OCI-LY1 (cell line): ENCODE measurements around the gene SMARCAD1.

ENCODE experiments used
- H2AFZ ChIP-seq: fragments of 200-600 bp; sonication (generic), shearing (Covaris generic); 2 replicates; pipeline ENCODE4 v1.6.0; 2014; ENCODE audit warnings: antibody characterized with exemption, mild to moderate bottlenecking, low read length
- H3F3A ChIP-seq: fragments of 200-600 bp; sonication (generic), shearing (Covaris generic); 2 replicates; pipeline ENCODE4 v1.6.0; 2014; ENCODE audit warnings: mild to moderate bottlenecking, antibody characterized with exemption, low read length, moderate library complexity; ENCODE audit not compliant: insufficient read depth
- H3K27ac ChIP-seq: fragments of 200-600 bp; sonication (generic); 2 replicates; pipeline ENCODE4 v1.5.1; 2014; ENCODE audit warnings: low read length, mixed run types, mild to moderate bottlenecking, low read depth; ENCODE audit not compliant: poor library complexity, severe bottlenecking
- H3K27me3 ChIP-seq: fragments of 200-600 bp; sonication (generic); 2 replicates; pipeline ENCODE4 v1.6.0; 2014; ENCODE audit warnings: antibody characterized with exemption, mild to moderate bottlenecking, low read length, moderate library complexity; ENCODE audit not compliant: insufficient read depth
- H3K36me3 ChIP-seq: fragments of 200-600 bp; sonication (generic); 2 replicates; pipeline ENCODE4 v1.6.1; 2014; ENCODE audit warnings: mild to moderate bottlenecking, antibody characterized with exemption, low read length, moderate library complexity, mixed read lengths; ENCODE audit not compliant: insufficient read depth
- H3K4me1 ChIP-seq: fragments of 200-600 bp; sonication (generic); 2 replicates; pipeline ENCODE4 v1.5.1; 2014; ENCODE audit warnings: mild to moderate bottlenecking, low read length, moderate library complexity; ENCODE audit not compliant: insufficient read depth, severe bottlenecking
- H3K4me2 ChIP-seq: fragments of 200-600 bp; sonication (generic), shearing (Covaris generic); 2 replicates; pipeline ENCODE4 v1.6.1; 2014; ENCODE audit warnings: low read length
- H3K4me3 ChIP-seq: fragments of 200-600 bp; sonication (generic); 2 replicates; pipeline ENCODE4 v1.5.1; 2014; ENCODE audit warnings: low read length, low read depth, mild to moderate bottlenecking, mixed read lengths; ENCODE audit not compliant: poor library complexity, severe bottlenecking
- H3K79me2 ChIP-seq: fragments of 200-600 bp; shearing (Covaris generic); 2 replicates; pipeline ENCODE4 v1.6.1; 2016; ENCODE audit warnings: mixed run types, low read length, mixed read lengths; ENCODE audit not compliant: insufficient read depth
- H3K9ac ChIP-seq: fragments of 200-600 bp; sonication (generic), shearing (Covaris generic); 2 replicates; pipeline ENCODE4 v1.6.1; 2014; ENCODE audit warnings: mild to moderate bottlenecking, low read length, mixed read lengths
- H3K9me2 ChIP-seq: fragments of 200-600 bp; sonication (generic), shearing (Covaris generic); 2 replicates; pipeline ENCODE4 v1.6.1; 2014; ENCODE audit warnings: low read depth, mild to moderate bottlenecking, low read length, mixed read lengths
- H3K9me3 ChIP-seq: fragments of 200-600 bp; shearing (Covaris generic); 2 replicates; pipeline ENCODE4 v1.6.1; 2014; ENCODE audit warnings: low read length, mixed read lengths
- H4K20me1 ChIP-seq: fragments of 200-600 bp; sonication (generic), shearing (Covaris generic); 2 replicates; pipeline ENCODE4 v1.6.0; 2016; ENCODE audit warnings: mild to moderate bottlenecking, low read length; ENCODE audit not compliant: insufficient read depth
- EZH2 ChIP-seq: fragments of 200-600 bp; sonication (generic), shearing (Covaris generic); IDR thresholded peaks from 2 replicates; pipeline ENCODE4 v1.8.0; 2017; ENCODE audit warnings: borderline replicate concordance, mixed run types, mild to moderate bottlenecking, antibody characterized with exemption, low read length, moderate library complexity, mixed read lengths
- TF ChIP-seq, protein P1 (sequence below): fragments of 200-600 bp; sonication (generic), shearing (Covaris generic); IDR thresholded peaks from 2 replicates; pipeline ENCODE4 v1.5.1; 2017; ENCODE audit warnings: mild to moderate bottlenecking, antibody characterized with exemption, low read length, moderate library complexity, mixed read lengths

The SMARCAD1 gene

DNA sequence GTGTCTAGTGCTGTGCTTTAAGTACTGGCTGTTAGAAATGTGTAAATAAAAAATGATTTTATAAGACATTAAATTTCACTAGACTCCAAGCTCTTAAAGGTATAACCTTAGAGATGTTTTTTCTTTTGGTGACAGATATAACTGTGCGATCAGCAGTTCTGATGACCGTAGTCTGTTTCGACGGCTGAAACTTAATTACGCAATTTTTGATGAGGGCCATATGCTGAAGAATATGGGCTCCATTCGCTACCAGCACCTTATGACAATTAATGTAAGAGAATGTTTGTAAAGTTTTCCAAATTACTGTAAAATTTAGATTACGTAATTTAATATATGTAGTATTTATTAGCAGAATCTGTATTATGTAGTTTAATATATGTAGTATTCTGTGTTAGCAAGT, 68.5 kb downstream of the SMARCAD1 start:
- no peaks in the 10 kb centered on the region for H3F3A ChIP-seq

DNA sequence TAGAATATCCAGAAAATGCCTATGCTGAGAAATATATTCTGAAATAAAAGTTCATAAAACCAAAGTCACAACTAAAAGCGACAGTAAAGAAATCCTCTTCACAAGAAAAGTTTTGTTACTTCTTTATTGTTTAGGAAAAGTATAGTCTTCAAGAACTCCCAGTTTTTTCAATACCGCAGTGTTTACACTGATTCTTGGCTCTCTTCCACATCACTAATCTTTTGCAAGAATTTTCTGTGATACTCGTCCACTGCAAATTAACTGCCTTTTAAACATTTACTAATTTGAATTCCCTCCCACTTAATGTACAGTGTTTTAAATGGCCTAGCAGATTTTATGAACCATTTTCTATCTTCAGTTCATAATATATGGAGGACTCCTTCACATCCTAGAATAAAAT, 69.9 kb downstream of the SMARCAD1 start:
- no peaks in the 10 kb centered on the region for H3K27me3 ChIP-seq
- H3K9me3 ChIP-seq, result no peaks in the 10 kb centered on the region
- H3K79me2 ChIP-seq, result no peaks in the 10 kb centered on the region
- no peak overlapping the region for H2AFZ ChIP-seq
- H3K27ac ChIP-seq, result no peak overlapping the region
- H3F3A ChIP-seq, result no peaks in the 10 kb centered on the region
- TF ChIP-seq EZH2, result no peak
- TF ChIP-seq, protein P1, sequence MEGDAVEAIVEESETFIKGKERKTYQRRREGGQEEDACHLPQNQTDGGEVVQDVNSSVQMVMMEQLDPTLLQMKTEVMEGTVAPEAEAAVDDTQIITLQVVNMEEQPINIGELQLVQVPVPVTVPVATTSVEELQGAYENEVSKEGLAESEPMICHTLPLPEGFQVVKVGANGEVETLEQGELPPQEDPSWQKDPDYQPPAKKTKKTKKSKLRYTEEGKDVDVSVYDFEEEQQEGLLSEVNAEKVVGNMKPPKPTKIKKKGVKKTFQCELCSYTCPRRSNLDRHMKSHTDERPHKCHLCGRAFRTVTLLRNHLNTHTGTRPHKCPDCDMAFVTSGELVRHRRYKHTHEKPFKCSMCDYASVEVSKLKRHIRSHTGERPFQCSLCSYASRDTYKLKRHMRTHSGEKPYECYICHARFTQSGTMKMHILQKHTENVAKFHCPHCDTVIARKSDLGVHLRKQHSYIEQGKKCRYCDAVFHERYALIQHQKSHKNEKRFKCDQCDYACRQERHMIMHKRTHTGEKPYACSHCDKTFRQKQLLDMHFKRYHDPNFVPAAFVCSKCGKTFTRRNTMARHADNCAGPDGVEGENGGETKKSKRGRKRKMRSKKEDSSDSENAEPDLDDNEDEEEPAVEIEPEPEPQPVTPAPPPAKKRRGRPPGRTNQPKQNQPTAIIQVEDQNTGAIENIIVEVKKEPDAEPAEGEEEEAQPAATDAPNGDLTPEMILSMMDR, result no peak
- H3K4me3 ChIP-seq, result no peak overlapping the region
- no peaks in the 10 kb centered on the region for H4K20me1 ChIP-seq
- H3K4me1 ChIP-seq, result no peaks in the 10 kb centered on the region
- H3K9ac ChIP-seq, result no peak overlapping the region
- no peak overlapping the region for H3K4me2 ChIP-seq
- no peaks in the 10 kb centered on the region for H3K9me2 ChIP-seq
- peaks cover 77% of the 10 kb centered on the region for H3K36me3 ChIP-seq

More for the DNA sequence above, 68.5 kb downstream of the SMARCAD1 start:
- TF ChIP-seq, protein P1, result no peak
- no peak for TF ChIP-seq EZH2
- H3K4me1 ChIP-seq, result no peaks in the 10 kb centered on the region
- H3K27me3 ChIP-seq, result no peaks in the 10 kb centered on the region
- no peak overlapping the region for H3K9ac ChIP-seq
- no peaks in the 10 kb centered on the region for H3K9me3 ChIP-seq
- no peak overlapping the region for H3K4me3 ChIP-seq
- no peak overlapping the region for H3K4me2 ChIP-seq
- no peaks in the 10 kb centered on the region for H3K9me2 ChIP-seq
- H3K27ac ChIP-seq, result no peak overlapping the region
- H3K79me2 ChIP-seq, result no peaks in the 10 kb centered on the region
- H3K36me3 ChIP-seq, result peaks cover 80% of the 10 kb centered on the region
- H2AFZ ChIP-seq, result no peak overlapping the region
- no peaks in the 10 kb centered on the region for H4K20me1 ChIP-seq

DNA sequence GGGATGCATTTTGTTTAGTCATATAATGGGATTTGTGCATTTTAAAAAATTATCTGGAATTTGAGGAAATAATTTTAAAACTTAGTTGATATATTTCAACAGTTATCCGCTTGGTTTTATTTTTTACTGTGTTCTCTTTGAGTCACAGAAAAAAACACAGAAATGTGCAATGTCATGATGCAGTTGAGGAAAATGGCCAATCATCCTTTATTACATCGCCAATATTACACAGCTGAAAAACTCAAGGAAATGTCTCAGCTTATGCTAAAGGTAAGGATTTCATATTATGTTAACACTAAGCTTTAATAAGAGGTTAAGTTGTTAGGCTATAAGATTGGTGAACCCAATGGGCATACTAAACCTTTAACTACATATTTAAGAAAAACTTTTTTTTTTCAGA, 71.1 kb downstream of the SMARCAD1 start:
- peaks cover 78% of the 10 kb centered on the region for H3K36me3 ChIP-seq
- H3K27me3 ChIP-seq, result no peaks in the 10 kb centered on the region
- TF ChIP-seq, protein P1, result no peak
- no peak for TF ChIP-seq EZH2
- H4K20me1 ChIP-seq, result no peaks in the 10 kb centered on the region
- H3K4me1 ChIP-seq, result no peaks in the 10 kb centered on the region
- H3K4me3 ChIP-seq, result no peak overlapping the region
- H3K27ac ChIP-seq, result no peak overlapping the region
- no peaks in the 10 kb centered on the region for H3F3A ChIP-seq
- no peak overlapping the region for H3K9ac ChIP-seq
- no peaks in the 10 kb centered on the region for H3K9me3 ChIP-seq
- no peaks in the 10 kb centered on the region for H3K9me2 ChIP-seq
- H3K79me2 ChIP-seq, result no peaks in the 10 kb centered on the region
- H3K4me2 ChIP-seq, result no peak overlapping the region
- H2AFZ ChIP-seq, result no peak overlapping the region
